BJ (cell line): Measurements from ENCODE around the gene FOXN1. TPM values are rescaled to one million over a fixed set of nuclear protein-coding genes. Genes with fewer than 3 reads are reported as not detected.
A peak's percentile ranks its signal among the peaks of the same experiment; 100 is the strongest.

Experiments used
- CTCF ChIA-PET: fragments of 350-600 bp; formaldehyde crosslinking; extraction: SDS; loops from one replicate; lab custom pipeline; 2021; ENCODE audit warnings: antibody characterized with exemption, inconsistent platforms; lab: Yijun Ruan, JAX
- POLR2A ChIA-PET: fragments of 300-600 bp; sonication (Branson Sonifier 250); formaldehyde crosslinking; extraction: SDS; loops from one replicate; lab custom pipeline; 2021; ENCODE audit warnings: antibody characterized with exemption; lab: Charles Lee
- DNase-seq: peaks from one replicate; pipeline ENCODE4 v3.0.0-alpha.2; 2011; ENCODE audit warnings: low read depth
- H3K27me3 ChIP-seq: 2 replicates; pipeline ENCODE4 v1.6.0; 2011; ENCODE audit warnings: low read length; ENCODE audit not compliant: control insufficient read depth, insufficient read depth
- H3K36me3 ChIP-seq: 2 replicates; pipeline ENCODE4 v1.5.1; 2011; ENCODE audit warnings: low read length; ENCODE audit not compliant: control insufficient read depth, insufficient read depth
- H3K4me3 ChIP-seq: 2 replicates; pipeline ENCODE4 v1.5.1; 2011; ENCODE audit warnings: low read depth, mild to moderate bottlenecking, control low read depth, low read length
- CTCF ChIP-seq: IDR thresholded peaks from 2 replicates; pipeline ENCODE4 v1.5.1; 2011; ENCODE audit warnings: low read depth, mild to moderate bottlenecking, control low read depth, inconsistent platforms, low read length, moderate library complexity; ENCODE audit not compliant: insufficient read depth
- polyA plus RNA-seq: library from polyadenylated mRNA; depleted of rRNA; stranded (reverse); fragments of >200 nt; gene quantifications from 2 replicates; pipeline ENCODE4 v1.2.3, GENCODE V29; 2011

Gene FOXN1
- polyA plus RNA-seq, 1 experiment = not detected

DNA sequence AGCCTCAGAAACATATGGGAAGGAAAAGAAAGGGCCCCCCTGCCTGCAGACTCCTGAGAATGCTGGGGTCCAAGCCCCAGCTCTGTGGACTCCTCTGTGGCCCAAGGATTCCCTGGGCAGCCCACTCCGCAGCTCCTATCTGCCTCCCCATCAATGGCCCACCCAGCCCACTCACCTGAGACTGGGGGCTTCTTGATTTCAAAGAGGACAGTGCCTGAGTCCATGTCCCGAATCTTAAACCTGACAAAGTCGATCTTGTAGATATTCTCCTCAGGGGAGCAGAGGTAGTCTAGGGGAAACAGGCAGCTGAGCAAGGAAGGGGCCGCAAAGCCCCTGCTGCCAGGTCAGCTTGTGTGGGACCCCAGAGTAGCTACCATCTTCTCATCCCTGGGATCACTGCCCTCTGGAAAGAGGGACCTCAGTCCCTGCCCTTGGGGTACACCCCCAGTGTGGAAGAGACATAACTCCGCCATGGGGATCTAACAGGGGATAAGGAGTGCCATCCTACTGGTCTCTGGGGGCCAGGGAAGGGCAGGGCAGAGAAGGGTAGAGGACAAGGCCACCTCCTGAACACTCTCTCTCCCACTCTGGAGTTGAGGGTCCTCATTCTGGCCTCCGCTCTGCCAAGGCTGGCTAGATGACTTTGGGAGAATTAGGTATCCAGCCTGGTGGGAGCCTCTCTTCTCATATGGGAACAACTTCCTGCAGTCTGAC, 42.4 kb downstream of the FOXN1 start:
- peaks cover 7% of the 10 kb centered on the region for H3K36me3 ChIP-seq
- no peaks in the 10 kb centered on the region for H3K27me3 ChIP-seq
- no peak overlapping the region for H3K4me3 ChIP-seq
- TF ChIP-seq CTCF = no peak
- no peak for DNase-seq
- POLR2A ChIA-PET = no interaction called here
- CTCF ChIA-PET = interaction anchor here (0.6 to 6.4 kb wide), 12 partner anchors 12 to 76 kb away, joined by 3 to 45 read pairs (median 6); partner anchors contain the start of genes ALDOC and PIGS

- TF ChIP-seq CTCF = no peak
- DNase-seq = no peak
- ChIA-PET CTCF (interaction anchor here (0.6 to 6.4 kb wide), 11 partner anchors 10 to 204 kb away, joined by 3 to 45 read pairs (median 5); partner anchors contain the start of genes ALDOC and PIGS), POLR2A (no interaction called here)
- H3K4me3 ChIP-seq = no peak overlapping the region
- no peaks in the 10 kb centered on the region for H3K27me3 ChIP-seq
- peaks cover 13% of the 10 kb centered on the region for H3K36me3 ChIP-seq
Measured at GRCh38 chr17:28549236-28550132, 43.3 kb downstream of the FOXN1 start.

GRCh38 chr17:28550858-28551257, 44.7 kb downstream of the FOXN1 start:
- no peaks in the 10 kb centered on the region for H3K27me3 ChIP-seq
- ChIA-PET CTCF (interaction anchor here (1.0 to 6.4 kb wide), 6 partner anchors 11 to 66 kb away, joined by 3 to 27 read pairs (median 5); no protein-coding TSS in a partner anchor), POLR2A (no interaction called here)
- peaks cover 13% of the 10 kb centered on the region for H3K36me3 ChIP-seq
- H3K4me3 ChIP-seq = no peak overlapping the region
- DNase-seq = no peak
- no peak for TF ChIP-seq CTCF

DNA sequence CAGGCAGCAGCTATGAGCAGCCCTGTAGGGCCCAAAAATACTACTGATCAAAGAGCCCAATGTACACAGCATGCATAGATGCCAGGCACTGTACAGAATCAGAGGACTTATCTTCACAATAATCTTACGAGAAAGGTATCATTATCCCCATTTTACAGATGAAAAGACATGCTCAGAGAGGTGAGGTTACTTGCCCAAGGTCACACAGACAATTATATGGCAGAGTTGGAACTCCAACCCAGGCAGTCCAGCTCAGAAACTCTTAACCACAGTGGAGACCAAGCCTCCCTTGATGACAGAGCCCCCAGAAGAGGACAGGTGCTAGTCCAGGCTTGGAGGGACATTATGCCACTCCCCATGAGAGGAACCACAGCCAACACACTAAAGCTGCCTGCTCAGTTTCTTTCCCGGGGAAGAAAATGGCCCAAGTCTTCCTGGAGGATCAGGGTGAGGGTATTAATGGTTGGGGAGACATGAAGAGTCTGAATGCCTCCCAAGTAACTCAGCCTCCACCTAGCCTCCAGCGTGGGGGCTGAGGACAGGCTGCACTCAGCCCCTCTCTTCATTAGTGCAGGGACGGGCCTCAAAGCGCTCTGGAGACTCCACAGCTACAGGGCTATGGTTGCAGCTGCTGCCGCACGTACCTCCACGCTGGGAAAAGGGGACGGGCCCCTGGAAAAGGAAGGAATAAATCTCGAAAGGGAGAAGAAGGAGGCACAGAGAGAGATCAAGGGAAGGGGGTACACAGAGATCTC, 45.5 kb downstream of the FOXN1 start:
- ChIA-PET POLR2A (no interaction called here), CTCF (interaction anchor here (1.0 to 6.4 kb wide), 6 partner anchors 11 to 65 kb away, joined by 3 to 27 read pairs (median 5); no protein-coding TSS in a partner anchor)
- DNase-seq = no peak
- H3K4me3 ChIP-seq = peak overlapping the region; percentile 55
- H3K27me3 ChIP-seq = no peaks in the 10 kb centered on the region
- H3K36me3 ChIP-seq = peaks cover 15% of the 10 kb centered on the region
- TF ChIP-seq CTCF = no peak
